Fibroblast of skin of right quadriceps (primary cell): ENCODE results near the gene ANKRD11.

Experiments used
- DNase-seq: peaks from one replicate; pipeline ENCODE4 v3.0.0-alpha.2; 2013

Gene ANKRD11

DNA sequence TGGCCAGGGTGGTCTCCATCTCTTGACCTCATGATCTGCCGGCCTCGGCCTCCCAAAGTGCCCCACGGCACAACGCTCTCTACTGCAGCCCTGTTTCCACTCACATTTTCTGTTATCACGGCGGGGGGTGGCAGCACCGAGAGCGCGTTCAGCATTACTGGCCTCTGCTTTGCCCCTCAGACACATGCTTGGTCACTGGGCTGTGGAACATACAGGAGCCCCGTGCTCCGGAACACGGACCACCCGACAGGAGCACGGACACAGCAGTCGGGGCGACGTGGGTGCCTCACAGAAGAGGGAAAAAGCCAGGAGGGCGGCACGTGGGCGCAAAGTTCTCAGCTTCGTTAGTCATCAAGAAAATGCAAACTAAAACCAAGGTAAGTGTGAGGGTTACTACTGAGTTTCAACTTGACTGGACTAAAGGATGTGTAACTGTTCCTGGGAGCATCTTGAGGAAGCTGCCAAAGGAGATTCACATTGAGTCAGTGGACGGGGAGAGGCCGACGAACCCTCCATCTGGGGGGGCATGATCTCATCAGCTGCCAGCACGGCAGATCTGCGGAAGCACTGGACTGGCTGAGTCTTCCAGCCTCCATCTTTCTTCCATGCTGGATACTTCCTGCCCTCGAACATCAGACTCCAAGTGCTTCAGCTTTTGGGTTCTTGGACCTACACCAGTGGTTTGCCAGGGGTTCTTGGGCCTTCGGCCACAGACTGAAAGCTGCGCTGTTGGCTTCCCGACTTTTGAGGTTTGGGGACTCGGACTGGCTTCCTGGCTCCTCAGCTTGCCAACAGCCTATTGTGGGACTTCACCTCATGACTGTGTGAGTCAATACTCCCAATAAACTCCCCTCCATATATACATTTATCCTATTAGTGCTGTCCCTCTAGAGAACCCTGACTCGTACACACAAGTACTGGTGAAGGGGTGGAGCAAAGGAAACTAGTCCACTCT is 166.0 kb downstream of the ANKRD11 start:
- DNase-seq, result peak; percentile 73

DNA sequence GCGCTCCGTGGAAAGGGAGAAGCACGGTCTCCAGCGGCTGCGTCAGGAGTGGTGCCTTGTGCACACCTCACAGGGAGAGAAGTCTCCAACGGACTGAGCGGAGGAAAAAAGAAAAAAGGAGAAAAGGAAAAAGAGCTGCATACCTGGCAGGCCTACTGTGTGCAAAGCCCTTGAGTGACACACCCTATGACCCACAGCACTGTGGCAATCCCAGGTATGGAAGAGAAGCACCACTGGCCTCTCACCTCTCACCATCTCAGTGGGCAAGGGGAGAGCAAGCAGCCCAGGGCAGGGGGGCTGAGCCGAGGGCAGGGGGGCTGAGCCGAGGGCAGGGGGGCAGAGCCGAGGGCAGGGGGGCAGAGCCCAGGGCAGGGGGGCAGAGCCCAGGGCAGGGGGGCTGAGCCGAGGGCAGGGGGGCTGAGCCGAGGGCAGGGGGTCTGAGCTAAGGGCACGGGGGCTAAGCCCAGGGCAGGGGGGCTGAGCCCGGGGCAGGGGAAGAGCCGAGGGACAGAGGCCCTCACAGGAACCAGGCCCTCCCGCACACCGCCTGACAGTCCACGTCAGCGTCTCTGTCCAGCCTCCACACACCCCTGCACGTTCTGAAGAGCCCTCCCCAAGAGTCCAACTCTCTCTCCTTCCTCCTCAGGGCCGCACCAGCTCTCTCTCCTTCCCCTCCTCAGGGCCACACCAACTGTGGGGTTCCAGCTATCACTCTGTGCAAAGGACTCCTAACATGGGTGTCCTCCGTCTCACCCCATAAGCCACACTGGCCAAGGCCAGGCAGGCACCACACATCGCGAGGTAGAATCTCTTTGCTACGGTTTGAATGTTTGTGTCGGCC is 167.0 kb downstream of the ANKRD11 start:
- DNase-seq, result no peak

DNA sequence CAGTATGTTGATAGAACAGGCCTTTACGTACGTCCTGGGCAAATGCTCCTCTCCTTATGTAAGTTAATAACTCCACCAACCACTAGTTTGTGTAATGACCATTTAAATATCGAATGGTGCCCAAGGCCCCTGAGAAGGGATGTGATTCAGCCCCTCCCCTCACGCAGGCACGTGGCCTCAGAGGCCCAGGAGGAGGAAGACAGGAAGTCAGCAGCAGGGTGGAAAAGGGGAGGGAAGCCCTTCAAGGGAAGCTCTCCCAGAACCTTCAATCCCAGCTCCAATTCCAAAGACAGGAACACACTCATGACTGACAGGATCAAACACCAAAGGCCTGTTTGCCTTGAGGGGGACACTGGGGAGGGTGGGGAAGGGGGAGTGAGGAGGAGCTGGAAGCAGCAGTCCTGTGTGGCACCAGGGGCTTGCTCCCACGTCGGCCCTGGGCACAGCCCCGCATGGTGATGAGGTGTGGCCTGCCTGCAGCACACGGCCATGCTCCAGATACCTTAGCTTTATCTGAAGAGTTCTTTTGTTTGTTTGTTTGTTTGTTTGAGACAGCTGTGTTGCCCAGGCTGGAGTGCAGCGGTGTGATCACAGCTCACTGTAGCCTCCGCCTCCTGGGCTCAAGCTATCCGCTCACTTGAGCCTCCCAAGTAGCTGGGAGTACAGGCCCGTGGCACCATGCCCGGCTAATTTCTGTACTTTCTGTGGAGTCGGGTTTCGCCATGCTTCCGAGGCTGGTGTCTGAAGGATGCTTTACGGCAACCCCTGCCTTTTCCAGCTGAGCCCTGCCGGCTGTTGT is 167.8 kb downstream of the ANKRD11 start:
- DNase-seq, result peak; percentile 79

DNA sequence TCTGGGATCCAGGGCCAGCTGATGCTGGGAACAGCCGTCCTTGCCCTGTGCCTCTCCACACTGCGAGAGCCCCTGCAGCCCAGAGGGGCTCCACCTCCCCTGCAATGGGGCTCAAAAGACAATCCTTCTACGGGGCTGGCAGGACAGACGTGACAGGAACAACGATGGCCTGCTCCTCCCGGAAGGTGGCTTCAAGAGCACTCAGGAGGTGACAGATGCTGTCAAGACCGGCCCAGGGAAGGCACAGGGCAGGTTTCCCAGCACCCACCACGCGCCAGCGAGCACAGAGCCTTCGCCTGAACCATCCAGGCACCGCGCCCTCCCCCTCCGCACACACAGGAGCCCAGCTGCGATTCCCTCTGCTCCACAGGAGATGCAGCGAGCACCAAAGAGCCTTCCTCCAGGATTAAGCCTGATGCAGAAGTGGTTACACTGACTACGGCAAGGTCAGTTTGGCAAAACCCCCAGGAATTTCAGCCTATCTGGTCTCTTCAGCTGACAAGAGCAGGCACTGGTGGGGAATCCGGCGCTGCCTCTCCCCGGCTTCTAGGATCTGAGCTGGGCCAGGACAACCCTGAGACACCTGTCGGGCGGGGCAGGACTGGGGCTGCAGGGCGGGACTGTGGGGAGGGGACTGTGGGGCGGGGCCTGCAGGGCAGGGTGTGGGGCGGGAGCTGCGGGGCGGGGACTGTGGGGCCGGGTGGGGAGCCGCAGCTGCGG is 169.4 kb downstream of the ANKRD11 start:
- DNase-seq, result peak; percentile 21

DNA sequence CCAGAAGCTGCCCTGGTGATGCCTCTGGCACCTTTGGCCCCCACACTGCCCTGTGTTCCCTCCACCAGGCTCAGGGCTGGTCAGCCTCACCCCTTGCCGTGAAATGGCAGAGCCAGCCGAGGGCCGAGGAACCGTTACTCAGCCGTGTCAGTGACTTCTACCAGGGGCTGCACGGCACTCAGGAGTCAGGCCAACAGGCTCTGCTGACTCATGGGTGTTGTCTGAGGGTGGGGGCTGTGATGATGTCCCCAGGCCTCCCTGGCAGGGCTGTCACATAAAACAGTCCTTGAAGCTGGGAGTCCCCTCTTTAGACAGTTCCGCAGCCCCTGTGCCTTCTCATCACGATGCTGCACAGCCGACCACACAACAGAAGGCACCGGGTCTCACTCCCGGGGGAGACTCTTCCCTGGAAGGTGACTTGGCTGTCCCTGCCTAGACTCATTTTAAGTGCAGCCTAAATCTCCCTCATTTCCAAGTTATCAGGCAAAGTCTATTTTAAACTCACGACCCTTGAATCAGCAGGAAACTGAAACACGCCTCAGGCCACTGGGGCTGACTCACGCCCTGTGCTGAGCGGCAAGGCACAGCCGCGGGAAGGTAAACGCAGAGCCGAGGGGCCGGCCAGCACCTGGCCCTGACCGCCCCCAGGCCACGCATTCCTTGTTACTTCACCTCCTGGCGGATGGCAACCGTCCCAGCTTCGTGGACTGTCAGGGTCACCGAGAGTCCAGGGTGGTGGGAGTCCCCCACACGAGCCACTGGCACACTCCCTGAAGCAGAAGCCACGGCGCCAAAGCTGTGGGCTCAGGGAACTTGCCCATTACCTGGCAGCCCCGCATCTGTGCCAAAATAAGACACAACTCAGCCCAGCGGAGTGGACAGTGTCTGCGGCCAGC is 170.2 kb downstream of the ANKRD11 start:
- peak; percentile 78 for DNase-seq

DNA sequence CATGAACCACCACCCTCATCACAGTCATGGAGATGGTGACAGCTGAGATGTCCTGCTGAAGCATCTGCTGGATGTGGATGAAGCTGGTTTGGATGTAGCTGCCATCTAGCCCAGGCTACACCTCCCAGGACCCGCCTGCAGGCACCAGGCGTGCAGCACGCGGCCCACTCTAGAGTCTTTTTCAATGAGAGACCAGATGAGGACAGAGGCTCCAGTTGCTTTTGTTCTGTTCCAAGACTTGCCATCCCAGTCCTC is 170.8 kb downstream of the ANKRD11 start:
- no peak for DNase-seq

DNA sequence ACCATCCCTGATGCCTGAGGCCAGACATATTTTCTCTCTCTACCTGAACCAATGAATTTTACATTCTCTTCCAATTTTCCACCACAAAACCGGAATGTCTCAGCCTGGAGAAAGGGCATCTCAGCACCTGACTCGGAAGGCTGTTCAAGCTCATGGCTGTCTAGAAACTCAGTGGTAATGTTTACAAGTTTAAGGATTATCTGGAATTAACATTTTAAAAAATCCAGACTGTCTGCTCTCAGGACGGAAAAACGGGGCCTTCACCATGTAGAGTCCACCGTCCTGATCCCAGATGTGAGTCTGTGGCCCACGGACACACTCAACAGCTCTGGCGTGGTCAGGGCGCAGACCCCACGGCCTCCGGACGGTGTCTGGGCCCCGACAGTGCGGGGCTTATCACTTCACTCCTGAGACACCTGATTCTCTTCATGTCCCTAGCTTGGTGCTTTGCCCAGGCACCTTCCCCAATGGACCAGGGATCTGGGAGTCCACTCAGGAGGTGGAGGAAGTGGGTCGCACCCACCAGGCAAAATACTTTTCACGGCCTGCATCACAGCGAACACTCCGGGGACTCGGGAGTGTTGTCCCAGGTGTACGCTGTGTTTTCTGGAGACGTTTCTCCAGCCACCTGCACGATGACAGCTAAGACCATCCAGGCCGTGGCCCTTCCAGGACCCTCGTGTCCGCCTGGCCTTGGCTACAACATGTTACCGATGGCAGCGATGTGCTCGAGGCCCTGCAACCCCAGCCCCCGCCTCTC is 171.3 kb downstream of the ANKRD11 start:
- no peak for DNase-seq

DNA sequence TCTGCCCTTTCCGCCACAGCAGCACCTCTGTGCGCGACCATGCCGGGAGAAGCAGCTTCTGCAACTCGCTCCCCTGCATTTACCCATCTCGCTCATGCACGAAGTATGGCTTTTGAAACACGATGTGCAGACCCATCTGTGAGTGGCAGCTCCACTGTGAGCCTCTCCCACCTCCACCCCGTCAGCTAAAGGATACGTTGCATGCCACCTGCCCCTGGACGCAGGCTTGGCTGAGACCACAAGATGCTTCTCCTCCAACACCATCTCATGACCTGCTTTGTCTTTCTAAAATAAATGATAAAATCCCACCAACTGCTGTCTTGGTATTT is 172.0 kb downstream of the ANKRD11 start:
- no peak for DNase-seq

DNA sequence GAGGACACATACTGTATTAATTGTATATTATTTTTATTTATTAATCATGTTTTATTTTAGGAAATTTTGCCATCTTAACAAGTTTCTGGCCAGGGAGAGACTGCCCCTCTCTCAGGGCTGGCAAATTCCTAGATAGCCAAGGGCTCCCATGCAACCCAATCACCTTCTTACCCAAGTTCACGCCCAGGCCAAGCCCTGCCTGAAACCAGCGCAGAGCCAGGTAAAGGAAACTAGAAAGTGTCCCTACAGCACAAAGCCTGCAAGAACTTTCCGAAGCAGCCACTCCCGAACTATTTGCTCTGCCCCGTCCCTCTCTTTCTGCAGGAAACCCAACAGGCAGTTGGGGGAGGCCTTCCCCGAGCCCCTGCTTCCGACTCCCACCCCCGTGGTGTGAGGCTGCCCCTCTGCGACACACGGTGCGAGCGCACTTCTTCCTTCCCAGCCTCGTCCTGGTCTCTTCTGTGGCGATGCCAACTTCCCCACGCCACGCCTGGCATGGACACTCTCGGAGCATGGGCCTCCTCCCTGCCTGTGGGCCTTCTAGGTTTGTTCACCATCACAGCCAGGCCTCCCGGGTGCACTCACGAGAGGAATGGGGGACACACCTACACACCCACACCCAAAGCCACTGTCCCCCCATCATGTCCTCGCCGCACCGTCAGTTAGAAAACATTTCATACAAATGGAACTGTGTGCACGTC is 172.5 kb downstream of the ANKRD11 start:
- DNase-seq, result no peak

DNA sequence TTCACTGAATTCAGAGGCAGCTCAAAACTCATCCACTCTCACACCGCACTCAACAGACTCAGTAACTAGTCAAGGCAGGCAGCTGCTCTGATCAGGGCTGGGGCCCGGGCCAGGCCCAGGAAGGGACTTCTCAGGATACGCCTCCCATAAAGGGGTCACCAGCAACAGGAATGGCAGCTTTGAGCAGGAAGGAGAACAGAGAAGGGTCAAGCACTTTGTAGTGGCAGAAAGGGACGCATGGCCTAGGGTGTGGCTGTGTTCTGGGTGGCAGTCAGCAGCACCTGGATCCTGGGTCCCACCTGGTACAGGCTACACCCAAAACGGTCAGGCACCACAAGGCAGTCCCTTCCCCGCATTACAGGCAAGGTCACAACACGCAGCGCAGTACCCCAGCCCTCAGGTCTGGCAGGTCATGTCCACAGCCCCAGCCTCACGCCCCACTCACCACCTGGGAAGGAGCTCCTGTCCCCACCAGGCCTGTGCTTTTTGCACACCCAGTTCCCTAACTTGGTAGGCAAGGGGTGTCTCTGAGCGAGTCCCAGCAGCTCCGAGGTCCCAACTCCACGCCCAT is 173.2 kb downstream of the ANKRD11 start:
- DNase-seq, result no peak

DNA sequence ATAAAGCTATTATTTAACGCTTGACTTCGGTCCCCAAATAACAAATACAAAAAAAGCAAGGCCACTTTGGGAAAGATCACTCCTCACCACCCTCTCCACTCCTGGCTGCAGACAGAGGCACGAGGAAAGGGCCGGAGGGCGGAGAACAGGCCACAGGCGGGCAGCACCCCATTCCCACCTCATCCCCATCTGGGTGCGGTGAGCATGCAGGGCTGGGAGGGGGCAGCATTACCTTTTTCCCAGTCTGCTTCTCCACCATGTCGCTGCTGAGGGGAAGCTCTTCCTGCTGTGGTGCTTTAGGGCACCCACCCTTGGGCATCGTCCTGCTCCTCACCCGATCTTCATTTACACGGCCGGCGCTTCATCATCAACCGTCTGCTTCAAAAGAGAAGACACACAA is 173.7 kb downstream of the ANKRD11 start:
- DNase-seq, result no peak

DNA sequence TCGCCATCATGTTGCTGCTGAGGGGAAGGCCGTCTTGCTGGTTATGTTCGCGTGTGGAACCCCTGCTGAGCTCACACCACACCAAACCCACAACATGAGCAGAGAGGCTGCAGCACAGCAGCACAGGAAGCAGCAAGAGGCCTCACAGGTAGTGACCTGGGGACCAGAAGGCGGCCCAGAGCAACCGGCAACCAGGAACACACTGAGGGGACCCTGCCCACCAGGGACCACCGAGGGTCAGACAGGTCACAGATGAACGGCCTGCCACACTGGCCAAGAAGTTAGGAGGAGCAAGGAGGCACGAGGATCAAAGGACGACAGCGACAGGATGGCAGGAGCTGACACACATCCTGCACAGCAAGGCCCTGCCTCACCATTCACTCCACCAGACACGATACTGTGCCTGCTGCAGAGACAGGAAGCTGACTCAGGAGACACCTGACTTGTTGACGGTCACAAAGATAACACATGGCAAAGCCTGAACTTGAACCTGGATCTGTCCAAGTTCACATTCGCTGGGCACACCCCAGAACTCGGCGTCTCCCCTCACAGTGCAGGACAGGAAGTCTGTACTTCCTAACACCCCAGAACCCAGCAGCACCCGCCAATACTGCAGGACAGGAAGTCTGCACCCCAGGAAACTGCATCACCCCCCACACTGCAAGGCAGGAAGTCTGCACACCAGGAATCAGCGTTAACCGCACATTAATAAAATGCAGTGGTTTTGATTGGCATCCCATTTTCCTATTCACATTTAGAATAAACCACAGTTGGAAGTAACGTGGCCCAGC is 174.4 kb downstream of the ANKRD11 start:
- DNase-seq, result peak; percentile 85

DNA sequence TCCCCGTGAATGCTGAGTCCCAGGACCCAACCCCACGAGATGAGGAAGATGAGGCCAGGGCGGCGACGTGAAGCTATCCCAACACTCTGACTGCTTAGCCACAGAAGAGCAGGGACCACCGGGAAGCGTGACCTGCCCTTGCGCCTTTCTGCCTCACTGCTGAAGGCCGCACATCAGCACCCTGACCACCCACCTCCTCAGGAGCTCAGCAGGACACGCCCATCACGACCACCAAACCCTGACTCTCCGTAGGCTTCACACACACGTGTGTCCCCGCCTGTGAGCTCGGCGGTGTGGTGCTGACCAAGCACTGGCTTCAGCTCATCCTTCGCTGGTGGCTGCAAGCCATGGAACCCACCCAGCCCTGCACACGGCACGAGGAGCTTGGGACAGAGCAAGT is 175.1 kb downstream of the ANKRD11 start:
- no peak for DNase-seq

DNA sequence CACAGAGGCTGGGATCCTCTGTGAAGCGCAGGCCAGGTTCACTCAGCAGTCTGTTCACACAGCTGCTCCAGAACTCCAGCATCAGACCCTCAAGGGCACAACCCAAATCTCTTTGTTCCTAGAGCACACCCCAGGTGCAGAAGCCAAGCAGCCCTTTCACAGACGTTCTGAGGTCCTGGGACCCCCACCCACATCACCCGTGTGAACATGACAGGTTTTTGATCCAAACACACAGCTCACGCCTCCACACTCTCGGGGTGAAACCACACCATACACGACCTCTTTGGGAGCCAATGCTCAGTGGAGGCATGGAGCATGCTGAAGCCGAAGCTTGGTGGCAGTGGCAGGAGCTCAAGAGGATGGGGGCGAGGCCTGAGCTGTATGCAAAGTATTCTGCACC is 175.5 kb downstream of the ANKRD11 start:
- no peak for DNase-seq

DNA sequence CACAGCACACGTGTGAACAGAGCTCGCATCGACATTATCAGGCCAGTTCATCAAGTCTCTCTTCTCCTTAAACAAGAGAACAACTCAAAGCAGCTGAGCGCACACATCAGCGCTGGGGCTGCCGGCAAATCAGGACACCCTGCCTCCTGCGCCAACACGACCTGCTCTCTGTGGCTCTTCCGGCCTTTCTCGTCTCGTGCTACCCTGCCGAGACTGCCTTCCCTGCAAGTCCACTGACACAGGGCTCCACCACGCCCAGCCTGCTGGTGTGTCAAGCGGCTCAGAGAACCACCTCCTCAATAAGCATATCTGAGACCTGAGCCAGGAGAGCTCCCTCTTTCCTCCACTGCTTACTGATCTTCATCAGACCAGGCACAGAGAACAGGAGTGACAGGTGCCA is 176.0 kb downstream of the ANKRD11 start:
- no peak for DNase-seq

DNA sequence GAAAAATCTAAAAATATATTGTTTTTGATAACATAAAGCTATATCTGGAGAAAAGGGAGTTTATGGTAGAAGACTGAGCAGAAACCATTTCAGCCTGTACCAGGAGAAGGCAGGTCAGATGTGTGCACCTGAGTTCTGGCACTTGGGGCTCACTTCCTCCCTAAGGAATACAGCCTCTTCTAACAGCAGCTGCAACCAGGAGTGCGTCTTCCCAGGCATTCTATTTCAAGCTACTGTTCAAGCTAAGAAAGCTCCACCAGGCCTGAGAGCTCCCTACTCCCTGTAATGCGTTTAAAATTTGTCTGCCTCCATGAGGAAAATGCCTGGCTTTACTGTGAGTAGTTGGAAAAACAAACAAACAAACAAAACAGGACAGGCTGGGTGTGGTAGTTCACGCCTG is 176.8 kb downstream of the ANKRD11 start:
- DNase-seq, result no peak

DNA sequence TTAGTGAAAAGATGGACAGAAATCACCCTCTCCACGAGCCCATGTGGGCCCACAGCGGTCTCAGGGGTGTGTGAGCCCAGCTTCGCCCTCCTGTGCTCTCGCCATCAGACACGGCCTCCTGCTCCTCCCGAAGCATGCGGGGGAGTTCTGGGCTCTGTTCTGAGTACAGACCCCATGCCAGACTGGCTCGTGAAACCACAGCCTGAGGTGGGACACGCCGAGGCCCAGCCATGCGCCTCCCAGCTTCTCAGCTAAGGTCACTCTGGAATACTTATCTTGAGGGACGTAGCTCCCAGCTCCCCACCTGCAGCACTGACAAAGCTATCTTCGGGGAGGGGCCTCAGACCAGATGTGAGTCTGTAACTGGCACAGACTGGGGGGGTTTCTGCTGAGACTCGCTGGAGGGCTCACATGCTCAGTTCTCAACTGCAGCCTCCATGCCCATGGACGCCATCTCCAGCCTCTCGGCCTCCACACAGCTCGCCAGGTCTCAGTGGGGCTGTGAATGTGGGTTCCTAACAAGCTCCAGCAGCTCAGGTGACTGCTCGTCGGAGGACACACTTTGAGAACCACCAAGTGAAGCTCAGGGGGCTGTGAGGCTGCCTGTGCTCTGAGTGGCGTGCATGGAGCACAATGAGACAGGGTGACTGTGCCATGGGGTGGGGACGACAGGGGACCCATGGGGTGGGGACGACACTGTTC is 177.6 kb downstream of the ANKRD11 start:
- no peak for DNase-seq

DNA sequence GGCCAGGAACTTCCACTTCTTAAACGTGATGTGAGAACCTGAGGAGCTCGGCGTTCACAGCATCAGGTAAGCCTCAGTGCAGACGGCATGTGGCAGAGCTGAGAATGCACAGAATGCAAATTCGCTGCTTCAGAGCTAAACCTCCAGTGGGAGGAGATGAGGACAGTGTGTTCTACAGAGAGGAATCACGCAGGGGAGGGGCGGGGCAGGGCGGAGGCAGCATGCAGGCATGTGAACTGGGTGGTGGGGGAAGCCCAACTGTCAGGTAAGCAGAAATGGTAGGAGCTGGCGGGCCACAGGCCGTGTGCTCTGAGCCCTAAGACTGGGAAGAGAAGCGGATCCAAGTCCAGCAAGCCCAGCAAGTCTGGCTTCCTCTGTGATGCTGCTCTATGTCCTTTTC is 178.2 kb downstream of the ANKRD11 start:
- DNase-seq, result no peak
